HG03378 (cell line): ENCODE results near the gene GAL3ST2.
"Not testable (repeated sequence)": the region's sequence is repeated elsewhere in the genome, so short reads cannot be mapped to it uniquely, and the experiment has no call there.

Source experiments
- ATAC-seq: cut with Tn5 transposase; IDR thresholded peaks from one replicate; pipeline ENCODE4 v1.9.1; 2021; ENCODE audit warnings: mild to moderate bottlenecking, moderate library complexity; ENCODE audit not compliant: unreplicated experiment

Gene GAL3ST2

DNA sequence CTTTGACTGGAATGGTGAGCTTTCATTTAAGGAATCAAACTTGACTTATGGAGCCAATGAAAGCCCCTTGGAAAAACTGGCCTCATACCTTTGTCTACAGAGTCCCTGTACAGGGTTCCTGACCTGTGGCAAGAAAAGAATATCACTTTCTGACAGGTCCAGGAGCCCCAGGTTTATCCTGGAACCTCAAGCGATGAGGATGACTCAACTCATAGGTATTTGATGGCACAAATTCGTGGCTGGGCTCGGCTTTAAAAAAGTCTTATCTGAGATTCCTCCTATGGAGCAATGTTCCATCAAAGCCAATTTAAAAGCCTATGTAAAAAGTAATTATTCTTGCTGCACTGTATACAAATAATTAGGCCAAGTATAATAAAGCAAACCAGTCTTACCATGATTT is 14.8 kb downstream of the GAL3ST2 start:
- ATAC-seq: not testable (repeated sequence)

DNA sequence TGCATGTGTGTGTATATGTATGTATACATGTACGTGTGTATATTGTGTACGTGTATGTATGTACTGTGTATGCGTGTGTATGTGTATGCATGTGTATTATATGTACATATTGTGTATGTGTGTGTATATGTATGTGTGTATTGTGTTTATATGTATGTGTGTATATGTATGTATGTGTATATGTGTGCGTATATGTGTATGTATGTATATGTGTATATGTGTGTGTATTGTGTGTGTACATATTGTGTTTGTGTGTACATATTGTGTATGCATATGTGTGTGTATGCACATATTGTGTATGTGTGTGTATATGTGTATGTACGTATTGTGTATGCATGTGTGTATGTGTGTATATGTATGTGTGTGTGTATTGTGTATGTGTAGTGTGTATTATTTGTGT is 16.8 kb downstream of the GAL3ST2 start:
- no peak for ATAC-seq

DNA sequence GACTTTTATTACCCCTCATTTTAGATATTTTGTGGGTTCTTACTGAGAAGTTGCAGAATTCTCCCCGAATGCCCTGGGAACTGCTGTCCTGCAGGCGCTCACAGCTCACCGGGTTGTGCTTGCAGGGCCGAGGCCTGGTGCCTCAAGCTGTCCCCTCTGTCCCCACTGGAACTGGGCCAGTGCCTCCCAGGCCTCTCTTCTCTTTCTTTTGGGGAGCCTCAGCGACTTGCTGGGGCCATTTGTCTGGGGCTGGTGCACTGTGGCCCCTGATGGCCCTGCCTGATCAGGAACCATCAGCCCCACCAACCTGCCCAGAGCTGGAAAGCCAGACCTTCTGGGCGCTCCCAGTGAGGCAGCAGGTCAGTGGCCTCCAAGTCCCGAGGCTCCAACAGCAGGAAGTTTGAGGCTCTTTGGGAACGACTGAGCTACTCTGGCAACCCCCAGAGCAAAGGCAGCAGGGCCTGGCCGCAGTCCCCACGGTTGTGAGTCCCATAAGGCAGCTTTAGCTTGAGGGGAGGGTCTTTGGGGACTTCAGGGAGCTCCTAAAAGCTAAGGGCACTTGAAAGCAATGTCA is 17.7 kb downstream of the GAL3ST2 start:
- no peak for ATAC-seq

DNA sequence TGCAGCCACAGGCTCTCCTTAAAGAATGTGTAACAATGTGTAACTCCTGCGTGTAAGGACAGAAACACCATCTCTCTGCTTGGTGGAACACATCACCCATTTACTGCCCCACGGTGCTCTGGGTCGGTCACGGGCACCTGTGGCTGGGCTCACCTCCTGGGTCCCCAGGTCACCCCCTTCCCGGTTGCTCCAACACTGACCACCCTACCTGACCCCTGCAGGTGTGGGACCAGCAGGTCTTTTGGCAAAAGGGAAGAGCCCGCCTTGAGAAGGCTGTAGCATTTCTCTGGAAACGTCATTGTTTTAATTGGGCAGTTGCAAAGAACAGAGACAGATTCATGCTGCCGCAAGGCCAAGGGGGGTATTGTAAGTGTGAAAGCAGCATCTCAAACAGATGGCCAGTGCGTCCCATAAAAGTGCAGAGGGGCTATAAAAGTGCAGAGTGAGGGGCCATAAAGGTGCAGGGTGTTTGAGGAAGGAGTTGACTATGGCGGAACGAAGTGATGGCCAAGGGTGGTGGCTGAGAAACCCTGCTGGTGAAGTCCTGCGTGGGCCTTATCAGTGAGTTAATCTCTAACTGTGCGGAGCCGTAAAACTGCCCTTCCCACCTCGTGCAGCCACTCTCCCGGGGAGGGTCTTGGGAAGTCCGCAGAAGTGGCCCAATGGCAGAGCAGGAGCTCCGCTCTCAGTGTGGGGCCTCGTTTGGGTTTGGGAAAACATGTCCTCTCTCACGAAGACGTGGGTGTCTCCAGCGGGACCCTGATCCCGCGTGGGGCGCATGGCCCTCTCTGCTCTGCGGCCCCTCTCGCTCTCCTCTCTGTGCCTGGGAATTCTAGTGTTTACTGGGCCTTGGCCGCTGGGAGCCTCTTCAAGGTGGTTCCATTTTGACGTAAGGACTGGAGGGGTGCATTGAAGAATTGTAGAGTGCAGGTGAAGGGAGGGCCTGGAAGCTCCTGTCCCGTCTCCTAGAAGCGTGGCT is 18.7 kb downstream of the GAL3ST2 start:
- ATAC-seq: no peak

DNA sequence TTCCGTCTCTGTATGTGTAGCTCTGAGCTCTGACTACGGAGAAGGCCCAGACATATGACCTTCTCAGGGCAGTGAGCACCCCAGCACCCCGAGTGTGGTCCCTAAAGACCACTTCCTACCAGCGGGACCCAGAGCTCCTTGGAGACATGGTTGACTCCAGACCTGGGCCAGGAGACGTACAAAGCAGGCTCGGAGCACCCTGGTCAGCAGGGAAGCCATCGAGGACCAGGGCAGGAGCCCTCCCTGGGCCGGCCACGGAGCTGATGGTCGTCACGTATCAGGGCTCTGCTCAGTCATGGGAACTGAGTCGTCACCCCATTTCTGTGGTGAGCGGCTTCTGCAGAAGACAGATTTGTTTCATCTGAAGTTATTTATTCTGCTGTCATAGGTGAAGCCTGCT is 19.6 kb downstream of the GAL3ST2 start:
- ATAC-seq: no peak

DNA sequence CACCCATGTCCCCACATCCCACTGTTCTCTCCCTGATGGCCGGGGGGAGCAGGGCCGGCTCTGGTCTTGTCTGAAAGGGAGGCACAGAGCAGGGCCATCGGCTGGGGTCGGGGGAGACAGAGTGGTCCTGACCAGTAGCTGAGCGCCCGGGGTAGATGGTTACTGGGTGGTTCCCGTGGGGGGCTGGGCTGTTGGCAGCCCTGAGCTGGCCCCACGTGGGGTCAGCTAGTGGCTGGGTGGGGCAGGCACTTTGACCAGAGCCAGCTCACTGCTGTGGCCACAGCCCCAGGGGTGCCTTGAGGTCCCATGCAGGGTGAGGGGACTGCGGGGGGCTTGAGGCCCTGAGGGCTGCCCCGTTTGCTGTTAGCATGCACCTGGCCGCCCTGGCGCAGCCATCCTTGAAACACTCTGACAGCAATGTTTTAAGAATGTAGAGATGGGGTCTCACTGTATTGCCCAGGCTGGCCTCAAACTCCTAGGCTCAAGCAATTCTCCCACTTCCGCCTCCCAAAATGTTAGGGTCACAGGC is 20.1 kb downstream of the GAL3ST2 start:
- no peak for ATAC-seq

DNA sequence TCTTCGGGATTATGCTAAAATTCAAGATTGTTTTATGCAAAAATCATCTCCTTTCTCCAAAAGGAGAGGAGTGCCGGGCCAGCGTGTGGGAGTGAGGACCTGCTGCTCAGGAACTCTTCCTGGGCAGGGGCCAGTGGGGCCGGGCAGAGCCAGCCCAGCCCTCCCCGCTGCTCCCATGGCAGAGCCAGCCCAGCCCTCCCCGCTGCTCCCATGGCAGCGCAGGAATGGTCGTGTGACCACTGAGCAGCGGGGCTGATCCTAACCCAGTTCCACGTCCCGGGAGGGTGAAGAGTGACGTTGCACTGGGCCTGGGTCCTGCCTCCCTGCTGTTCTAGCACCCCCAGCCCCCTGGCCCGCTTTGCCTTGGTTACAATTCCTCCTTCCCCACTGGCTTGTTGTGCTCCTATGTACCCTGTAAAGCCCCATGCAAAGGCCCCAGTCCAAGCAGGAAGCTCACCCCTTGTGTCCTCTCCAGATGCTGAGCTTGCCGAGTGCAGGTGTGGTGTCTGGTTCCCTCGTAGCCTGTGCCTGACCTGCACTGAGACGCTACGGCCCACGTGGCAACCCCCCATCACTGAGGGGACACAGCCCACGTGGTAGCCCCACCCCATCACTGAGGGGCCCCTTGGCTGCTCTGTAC is 20.9 kb downstream of the GAL3ST2 start:
- no peak for ATAC-seq

DNA sequence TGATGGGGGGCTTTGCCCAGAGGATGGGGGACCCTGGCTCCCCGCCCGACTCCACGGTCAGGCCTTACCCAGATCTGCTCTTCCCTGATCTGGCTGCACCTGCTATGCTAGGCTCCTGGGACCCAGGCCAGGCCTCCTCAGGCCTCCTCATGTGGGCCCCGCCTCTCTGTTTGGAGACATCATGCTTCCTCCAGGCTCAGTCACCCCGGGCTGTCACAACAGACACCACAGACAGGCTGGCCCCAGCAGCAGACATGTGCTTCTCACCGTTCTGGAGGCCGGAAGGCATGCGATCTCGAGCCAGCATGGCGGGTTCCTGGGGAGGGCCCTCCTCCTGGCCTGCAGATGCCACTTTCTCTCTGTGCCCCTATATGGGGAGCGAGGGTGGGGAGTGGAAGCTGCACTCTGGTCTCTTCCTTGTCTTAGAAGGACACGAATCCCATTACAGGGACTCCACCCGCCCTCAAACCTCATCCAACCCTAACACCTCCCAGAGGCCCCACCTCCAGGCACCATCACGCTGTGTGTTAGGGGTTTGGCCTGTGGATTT is 21.5 kb downstream of the GAL3ST2 start:
- no peak for ATAC-seq

DNA sequence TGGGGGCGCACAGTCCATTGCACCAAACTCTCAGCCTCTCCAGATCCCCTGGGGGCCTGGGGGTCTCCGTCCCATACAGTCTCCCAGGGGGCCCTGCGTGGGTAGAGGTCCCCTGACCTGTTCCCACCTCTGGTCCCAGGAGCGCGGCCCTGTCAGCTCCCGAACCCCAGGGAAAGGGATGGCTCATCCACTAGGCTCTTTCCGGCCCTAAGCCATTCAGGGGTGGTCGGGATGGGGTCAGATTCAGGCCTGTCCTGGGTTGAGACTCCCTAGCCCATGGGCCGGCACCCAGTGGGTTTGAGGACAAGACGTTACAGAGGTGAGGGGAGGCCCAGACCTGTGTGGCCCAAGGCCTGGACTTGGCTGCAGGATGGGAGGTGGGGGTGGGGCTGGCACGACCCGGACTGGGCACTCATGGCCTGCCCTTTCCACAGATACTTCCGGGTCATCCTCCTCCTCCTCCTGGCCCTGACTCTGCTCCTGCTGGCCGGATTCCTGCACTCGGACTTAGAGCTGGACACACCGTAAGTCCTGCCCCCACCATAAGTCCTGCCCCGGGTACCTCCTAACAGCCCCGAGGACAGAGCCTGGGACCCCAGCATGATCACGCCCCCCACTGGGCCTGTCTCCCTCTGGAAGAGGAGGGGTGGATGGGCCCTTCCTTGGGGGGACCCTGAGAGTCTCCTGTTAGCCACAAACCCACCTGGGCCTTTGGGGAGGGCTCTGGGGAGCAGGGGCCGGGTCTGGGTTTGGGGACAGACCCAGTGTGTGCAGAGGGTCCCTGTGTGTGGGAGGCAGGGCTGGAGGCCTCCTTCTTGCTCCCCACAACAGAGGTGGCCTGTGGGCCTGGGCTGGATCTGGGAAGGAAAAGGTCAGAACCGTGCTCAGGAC is 22.3 kb downstream of the GAL3ST2 start:
- no peak for ATAC-seq

DNA sequence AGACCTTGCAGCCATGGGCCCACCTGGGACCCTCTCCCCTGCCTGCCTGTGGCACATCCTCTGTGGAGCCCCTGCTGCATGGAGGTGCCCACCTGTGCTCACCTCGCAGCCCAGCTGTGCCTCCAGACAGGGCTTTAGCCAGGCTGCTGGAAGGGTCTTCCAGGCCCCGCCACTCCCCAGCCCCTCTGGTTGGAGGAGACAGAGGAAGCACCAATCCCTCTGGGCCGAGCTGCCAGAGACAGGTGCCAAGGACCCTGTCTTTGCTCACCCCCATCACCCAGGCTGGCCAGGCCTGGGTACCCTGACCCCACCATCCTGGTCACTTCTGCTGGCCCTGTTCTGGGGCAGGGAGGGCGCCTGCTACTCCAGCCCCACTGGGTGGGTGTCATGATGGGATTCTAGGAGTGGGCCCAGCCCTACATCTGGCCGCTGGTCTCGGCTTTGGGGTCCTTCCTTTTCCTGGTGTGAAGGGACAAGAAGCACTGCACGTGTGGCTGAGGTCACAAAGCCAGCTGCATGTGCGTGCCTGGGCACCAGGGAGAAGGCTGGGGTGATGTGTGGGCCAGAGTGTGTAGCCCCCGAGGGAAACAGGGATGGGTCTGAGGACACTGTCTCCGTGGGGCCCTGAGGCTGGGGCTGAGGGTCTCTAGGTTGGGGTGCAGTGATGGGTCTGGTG is 23.0 kb downstream of the GAL3ST2 start:
- ATAC-seq: no peak

DNA sequence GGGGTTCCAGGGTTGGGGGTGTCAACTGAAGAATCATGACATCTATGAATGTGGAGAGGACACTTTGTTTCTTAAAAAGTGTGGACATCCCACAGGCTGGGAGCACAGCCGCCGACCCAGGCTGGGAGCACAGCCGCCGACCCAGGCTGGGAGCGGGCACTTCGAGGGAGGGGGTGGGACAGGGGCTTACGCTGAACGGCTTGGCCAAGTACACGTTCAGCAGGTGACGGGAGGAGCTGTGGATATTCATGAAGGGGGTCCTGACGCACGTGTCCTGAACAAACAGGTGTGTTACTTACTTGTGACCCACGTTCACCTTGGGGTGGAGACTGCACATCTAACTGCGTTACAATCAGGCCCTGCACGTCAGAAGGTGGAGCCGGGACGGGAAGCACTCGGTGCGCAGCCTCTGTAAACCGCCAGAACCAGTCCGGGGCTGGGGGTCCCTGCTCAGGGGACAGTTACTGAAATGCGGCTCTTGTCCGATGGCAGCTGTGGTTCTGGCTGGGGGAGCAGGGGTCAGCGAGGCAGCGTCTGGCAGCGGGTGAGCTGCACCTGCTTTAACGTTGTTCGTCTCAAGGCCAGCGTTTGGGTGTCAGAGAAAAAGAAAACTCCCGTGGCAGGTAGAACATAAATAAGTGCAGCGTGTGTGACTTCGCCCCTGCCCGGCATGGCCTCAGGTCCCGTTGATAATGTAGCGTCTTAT is 23.7 kb downstream of the GAL3ST2 start:
- ATAC-seq: not testable (repeated sequence)

DNA sequence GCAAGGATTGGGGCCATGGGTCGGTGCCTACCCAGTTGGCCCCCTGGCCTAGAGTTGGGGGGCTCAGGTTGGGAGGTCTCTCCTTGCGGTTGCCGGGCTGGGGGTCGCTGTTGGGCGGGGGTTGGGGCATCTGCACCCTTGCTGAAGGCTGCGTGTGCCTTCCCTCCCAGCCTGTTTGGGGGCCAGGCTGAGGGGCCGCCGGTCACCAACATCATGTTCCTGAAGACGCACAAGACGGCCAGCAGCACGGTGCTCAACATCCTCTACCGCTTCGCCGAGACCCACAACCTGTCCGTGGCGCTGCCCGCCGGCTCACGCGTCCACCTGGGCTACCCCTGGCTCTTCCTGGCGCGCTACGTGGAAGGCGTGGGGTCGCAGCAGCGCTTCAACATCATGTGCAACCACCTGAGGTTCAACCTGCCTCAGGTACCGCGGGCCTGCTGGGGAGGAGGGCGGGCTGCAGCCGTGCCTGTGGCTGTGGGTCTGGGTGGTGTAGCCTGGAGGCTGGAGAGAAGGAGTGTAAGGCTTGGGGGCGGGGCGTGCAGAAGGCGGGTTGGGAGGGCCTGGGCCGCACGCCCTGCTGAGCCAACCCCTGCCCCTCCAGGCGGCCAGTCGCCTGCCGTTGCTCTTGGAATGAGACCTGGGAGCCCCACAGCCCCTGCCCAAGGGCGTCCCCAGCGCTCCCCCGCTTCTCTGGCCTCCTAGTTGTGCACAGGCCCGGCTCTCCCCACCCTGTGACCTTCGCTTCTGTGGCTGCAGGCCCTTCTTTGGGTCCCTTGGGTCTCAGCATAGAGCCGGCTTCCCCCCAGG is 25.2 kb downstream of the GAL3ST2 start:
- no peak for ATAC-seq

DNA sequence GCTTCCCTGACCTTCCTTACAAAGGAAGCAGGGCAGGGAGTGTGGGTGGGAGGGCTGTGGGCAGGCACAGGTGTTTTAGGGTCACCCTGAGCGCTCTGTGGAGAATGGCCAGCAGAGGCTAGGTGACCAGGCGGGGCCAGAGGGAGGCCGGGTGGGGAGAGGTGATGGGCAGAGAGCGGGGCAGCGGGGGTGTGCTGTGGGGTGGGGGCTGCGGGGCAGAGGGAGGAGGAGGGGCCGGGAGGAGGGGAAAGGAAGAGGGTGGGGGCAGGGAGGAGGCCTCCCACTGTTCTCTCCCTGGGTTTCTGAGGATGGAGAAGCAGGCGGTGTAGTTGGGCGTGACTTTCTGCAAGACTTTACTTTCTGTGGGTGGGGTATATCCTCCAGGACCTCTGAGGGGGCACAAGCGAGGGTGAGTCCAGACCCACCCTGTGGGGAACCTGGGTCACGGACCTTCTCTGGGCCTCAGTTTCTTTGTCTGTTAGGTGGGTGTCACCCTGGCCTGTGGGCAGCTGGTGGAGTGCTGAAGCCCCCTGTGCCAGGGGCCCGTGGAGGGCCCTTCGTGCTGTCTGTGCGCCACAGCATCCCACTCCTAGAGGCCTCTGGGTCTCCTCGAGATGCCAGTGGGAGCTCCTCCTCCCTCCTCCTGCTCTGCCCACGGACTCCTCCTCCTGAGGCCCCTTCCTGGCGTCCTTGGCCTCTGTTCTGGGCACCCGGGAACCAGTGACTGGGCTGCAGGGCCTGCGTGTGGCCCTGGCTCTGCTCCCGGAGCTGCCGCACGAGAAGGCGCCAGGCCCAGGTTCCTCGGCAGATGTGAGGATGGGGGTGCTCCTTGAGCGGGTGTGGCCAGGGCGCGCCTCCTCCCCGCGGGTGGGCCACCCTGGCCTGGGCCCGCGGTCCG is 26.0 kb downstream of the GAL3ST2 start:
- ATAC-seq: no peak

DNA sequence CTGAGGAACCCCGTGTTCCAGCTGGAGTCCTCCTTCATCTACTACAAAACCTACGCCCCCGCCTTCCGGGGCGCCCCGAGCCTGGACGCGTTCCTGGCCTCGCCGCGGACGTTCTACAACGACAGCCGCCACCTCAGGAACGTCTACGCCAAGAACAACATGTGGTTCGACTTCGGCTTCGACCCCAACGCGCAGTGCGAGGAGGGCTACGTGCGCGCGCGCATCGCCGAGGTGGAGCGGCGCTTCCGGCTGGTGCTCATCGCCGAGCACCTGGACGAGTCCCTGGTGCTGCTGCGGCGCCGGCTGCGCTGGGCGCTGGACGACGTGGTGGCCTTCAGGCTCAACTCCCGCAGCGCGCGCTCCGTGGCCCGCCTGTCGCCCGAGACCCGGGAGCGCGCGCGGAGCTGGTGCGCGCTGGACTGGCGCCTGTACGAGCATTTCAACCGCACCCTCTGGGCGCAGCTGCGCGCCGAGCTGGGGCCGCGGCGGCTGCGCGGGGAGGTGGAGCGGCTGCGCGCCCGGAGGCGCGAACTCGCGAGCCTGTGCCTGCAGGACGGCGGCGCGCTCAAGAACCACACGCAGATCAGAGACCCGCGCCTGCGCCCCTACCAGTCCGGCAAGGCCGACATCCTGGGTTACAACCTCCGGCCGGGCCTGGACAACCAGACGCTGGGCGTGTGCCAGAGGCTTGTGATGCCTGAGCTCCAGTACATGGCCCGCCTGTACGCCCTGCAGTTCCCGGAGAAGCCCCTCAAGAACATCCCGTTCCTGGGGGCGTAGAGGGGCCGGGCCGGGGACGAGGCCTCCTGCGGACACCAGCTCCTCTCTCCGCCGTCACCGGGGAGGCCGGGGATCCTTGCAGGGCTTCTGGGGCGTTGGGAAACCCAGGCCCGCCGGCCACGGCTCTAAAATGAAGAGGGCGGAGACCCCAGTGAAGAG is 27.0 kb downstream of the GAL3ST2 start:
- ATAC-seq: no peak

DNA sequence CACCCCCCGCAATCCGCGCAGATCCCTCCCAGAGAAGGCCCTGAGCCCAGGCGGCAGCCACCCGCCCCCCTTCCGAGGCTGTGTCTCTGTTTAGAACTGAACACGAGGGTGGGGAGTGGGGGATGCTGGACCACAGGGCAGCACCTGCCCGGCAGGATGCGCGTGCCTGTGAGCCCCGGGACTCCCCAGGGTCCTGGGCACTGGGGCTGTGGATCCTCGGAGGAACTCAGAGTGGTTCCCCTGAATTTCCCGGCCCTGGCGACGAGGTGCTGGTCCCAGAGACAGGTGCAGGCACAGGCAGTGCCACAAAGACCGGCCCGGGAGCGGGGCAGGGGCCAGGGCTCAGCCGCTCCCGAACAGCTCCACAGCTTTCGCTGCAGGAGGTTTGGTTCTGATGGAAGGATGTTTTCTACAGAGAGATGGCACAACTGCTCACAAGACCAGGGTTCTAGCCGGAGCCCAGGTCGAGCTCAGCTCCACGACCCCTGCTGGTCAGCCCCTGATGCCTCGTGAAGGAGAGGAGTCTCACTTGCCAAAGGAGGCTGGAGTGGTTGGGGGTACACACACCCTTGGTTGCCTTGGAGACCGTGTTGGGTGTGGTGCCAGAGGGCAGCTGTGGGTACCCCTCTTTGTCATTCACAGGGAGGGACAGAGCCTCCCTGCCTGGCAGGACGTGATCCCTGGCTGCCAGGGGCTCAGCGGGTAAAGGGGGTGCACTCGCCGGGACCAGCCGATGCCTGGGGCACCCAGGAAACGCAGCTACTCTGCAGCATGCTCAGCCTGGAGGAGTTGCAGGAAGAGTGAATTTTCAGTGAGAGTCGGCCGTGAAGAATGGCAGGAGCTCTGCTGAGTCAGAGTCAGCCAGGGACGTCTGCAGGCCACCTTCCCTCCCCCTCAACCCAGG is 28.0 kb downstream of the GAL3ST2 start:
- ATAC-seq: no peak
